GM21367 (cell line): Measurements from ENCODE around the gene SLC22A8.
"Not testable (repeated sequence)": the region's sequence is repeated elsewhere in the genome, so short reads cannot be mapped to it uniquely, and the experiment has no call there.

Source experiments
- ATAC-seq: cut with Tn5 transposase; IDR thresholded peaks from one replicate; pipeline ENCODE4 v1.9.1; 2021; ENCODE audit not compliant: unreplicated experiment

SLC22A8 gene, protein sequence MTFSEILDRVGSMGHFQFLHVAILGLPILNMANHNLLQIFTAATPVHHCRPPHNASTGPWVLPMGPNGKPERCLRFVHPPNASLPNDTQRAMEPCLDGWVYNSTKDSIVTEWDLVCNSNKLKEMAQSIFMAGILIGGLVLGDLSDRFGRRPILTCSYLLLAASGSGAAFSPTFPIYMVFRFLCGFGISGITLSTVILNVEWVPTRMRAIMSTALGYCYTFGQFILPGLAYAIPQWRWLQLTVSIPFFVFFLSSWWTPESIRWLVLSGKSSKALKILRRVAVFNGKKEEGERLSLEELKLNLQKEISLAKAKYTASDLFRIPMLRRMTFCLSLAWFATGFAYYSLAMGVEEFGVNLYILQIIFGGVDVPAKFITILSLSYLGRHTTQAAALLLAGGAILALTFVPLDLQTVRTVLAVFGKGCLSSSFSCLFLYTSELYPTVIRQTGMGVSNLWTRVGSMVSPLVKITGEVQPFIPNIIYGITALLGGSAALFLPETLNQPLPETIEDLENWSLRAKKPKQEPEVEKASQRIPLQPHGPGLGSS

DNA sequence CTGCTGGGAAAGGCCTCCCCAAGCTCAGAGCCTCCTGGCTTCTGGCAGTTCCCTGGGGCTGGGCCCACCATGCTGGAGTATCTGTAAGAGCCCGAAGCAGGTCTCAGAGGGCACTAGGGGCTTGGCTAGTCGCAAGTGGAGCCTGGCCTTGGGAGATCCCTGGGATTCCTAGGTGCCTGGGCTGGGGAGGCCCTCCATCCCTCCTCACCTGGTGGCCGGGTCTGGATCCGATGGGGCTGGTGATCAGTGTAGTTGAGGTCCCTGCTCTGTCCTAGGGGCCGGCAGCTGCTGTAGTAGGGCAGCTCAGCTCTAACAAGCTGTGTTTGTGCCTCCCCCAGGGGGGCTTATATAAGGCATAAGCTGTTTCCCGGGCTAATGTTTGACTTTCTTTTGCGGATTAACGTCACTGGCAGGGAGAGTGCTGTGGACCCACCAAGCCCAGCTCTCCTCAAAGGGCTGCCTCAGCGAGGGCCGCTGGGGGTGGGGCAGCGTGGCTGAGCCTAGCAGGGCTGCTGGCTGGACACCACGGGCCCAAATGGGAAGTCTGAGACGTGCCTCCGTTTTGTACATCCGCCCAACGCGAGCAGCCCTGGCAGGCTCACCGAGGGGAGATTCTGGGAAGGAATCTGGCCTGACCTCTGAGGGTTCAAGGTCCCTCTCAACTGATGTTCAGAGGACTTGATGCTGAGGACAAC is at the start of gene SLC22A8:
Gene SLC22A8, minus strand, starts transcription at position 321 of the 695 bp plus-strand sequence. CDS start 883 bp downstream, outside the sequence.
- ATAC-seq: no peak

DNA sequence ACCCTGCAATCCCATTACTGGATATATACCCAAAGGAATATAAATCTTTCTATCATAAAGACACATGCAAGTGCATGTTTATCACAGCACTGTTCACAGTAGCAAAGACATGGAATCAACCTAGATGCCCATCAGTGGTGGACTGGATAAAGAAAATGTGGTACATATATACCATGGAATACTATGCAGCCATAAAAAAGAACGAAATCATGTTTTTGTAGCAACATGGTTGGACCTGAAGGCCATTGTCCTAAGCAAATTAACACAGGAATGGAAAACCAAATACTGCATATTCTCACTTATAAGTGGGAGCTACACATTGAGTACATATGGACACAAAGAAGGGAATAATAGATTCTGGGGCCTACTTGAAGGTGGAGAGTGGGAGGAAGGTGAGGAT is 30.6 kb upstream of the SLC22A8 start:
- not testable (repeated sequence) for ATAC-seq

DNA sequence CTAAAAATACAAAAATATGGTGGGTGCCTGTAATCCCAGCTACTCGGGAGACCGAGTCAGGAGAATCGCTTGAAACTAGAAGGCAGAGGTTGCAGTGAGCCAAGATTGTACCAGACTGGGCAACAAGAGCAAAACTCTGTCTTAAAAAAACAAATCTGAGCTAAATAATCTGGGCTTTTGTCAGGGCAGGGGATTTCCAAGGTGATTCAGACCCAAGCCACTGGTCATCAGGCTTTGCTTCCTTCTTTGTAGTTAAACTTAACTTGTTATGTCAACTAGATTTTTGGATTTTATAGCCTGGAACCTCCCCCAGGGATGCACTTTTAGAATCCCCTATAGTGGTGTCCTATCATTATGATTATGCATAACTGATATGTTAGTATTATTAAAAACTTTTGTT is 27.0 kb upstream of the SLC22A8 start:
- no peak for ATAC-seq

DNA sequence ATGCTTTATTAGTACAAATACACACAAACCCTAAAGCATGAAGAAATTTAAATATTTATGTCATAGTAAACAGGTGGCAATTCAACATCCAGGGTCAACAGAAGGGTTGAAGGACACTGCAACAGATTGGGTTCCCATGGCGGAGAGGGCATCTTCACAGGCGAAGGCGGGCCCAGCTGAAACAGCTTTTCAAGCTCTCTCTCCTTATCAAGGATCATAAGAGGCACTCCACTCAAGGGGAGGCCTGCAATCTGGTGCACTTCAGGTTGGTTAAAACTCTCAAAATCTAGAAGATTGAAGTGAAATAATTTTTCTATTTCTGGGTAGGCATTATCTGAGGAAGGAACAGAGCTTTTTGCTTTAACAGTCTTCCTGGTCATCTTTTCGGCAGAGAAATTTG is 16.8 kb upstream of the SLC22A8 start:
- no peak for ATAC-seq

DNA sequence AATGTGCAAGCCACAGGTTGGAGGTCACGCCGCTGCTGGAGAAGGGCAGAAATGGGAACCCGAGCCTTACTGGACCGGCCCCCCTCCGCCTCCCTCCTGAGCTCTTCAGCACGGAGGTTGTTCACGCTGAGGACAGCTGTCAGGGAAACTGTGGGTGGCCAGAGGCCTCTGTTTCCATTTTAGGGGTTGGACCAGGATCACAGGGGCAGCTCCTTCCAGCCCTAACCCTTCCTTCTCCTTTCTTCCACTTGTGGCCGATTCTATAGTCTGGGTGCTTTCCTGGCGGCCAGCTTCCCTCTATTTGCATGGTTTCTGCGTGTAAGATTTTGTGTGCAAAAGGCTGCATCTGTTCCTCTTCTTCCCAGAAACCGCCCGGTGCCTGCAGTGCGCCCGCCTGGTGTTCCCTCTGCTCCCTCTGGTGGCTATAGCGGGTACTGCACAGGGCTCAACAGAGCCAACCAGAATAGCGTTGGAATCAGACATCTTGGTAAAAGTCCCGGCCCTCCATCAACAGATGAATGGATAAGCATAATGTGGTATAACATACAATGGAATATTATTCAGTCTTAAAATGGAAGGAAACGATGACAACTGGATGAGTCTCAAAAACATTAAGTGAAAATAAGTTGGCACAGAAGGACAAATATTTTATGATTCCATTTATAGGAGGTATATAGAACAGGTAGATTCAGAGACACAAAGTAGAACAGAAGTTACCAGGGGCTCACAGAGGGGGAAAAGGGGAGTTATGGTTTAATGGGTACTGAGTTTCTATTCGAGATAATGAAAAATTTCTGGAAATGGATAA is 8.4 kb upstream of the SLC22A8 start:
- ATAC-seq: no peak

DNA sequence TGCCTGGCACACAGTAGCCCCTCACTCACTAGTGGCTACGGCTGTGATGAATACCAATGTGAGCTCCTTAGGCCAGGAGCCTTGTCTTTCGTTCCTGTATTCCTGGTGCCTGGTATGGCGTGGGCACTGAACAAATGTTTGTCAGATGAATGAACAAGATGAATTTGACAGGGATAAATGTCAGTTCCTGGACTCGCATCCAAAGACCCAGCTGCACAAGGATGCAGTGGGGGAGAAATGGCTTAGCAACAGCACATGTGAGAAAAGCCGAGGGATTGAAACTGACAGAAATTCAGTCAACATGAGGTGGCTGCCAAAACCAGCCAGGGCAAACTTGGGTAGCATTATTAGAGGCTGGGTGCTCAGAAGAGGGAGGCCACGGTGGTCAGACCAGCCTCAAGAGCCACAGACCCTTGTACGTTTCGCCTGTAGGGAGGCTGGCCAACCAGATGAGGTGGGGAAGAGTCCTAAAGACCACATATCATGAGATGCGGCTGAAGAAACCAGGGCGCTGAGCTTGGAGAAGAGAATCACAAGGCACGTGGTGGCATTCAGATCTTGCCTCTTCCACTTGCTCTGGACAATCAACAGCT is 7.7 kb upstream of the SLC22A8 start:
- no peak for ATAC-seq

DNA sequence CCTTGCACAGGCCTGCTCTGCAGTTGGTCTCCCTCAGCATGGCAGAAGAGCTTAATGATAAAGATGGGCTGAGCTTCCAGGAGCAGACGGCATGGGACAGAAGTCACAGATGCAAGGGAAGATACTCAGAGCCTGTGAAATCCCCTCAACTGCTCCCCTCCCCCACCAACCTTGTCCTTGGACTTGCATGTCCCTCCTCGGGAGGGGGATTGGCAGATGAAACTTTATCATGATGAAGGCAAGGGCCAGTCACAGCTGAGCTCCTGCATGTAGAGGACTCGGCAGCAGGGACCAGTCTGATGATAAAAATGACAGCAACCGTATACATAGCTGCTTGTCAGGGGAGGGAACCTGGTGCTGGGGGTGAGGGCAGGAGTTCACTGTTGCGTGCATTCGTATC is 6.8 kb upstream of the SLC22A8 start:
- ATAC-seq: no peak

DNA sequence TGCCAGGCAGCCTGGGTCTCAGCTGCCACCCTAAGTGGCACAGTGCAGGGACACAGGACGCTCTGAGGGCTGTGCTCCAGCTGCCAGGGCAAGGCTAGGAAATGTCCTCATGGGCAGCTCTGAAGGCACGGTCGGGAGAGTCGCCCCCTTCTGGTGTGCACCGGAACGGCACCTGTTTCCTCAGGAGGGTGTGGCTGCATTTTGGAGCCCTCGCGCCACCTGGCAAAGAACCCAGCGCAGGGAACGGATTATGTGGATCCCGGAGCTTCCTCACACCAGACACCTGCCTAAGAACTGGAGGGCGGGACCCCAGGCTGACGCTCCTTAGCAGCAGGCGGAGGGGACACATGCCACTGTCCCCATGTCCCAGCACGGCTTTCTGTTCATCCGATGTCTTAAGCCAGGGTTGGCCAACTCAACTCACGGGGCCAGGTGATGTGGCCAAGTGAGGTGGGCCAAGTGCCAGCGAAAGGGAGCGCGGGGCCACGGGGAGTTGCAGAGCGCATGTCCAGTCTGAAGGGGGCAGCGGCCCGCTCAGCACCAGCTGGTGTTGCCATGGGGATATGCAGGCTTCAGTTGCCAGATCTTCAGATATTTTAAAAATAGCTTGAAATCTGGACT is 5.1 kb upstream of the SLC22A8 start:
- no peak for ATAC-seq

DNA sequence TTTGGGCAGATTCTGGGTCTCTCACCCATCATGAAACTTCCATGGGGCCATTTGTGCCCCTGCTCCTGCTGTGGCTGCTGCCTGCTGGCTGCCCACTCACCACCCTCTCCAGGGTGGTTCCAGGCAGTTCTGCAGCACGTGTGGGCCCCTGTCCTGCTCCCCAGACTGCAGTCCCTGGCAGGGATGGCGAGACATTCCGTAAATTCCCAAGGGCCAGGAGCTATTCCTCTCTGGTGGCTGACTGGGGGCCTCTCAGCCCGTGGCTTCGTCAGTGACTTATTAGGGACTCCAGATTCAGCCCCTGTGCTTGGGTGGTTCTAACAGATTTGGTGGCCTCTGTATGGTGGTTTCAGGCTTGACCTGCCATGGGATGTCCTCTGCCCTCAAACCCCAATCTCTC is 3.9 kb upstream of the SLC22A8 start:
- ATAC-seq: no peak

DNA sequence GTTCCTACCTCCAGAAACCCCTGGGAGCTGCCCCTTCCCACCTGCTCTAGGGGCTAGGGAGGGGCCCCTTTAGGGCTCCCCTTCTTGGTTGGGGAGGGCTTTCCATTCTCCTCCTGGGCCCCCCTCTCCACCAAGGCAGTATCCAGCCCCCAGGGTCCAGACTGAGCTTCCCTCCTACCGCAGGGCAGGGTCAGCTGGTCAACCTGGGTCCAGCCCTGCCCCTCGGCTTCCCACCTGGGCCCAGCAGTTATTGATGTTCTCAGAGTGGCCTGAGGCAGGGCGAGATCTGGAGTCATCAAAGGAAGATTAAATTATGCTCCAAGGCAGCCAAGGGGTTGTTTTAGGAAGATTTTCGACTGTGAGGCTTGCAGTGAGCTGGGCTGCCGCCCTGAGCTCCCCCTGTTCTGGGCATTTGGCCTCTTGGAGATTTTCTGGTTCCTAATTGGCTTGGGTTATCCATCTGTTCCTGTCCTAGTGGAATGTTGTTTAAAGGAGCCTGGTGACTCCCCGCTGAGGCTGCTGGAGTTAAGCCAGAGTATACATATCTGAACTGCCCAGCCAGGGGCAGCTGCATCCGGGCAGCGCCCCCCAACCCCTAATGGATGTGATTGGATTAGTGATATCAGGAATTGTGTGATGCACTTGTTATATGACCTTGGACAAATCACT is 1.8 kb upstream of the SLC22A8 start:
- ATAC-seq: no peak

DNA sequence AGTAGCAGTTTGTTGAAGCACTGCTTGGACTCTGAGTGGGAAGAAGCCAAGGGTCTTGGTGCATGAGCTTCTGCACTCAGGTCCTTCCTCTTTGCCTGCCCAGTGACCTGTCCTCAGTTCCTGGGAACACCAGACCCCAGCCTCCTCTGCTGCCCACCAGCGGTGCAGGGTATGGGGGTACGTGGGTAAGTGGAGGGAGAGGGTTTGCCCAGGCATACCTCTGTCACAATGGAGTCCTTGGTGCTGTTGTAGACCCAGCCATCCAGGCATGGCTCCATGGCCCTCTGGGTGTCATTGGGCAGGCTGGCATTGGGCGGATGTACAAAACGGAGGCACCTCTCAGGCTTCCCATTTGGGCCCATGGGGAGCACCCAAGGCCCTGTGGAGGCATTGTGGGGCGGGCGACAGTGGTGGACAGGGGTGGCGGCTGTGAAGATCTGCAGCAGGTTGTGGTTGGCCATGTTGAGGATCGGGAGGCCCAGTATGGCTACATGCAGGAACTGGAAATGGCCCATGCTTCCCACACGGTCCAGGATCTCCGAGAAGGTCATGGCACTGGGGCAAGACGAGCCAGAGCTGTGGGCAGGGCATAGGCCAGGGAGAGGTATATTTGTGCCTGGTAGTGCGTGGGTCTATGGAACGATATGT is 1.1 kb downstream of the SLC22A8 start:
- ATAC-seq: no peak

DNA sequence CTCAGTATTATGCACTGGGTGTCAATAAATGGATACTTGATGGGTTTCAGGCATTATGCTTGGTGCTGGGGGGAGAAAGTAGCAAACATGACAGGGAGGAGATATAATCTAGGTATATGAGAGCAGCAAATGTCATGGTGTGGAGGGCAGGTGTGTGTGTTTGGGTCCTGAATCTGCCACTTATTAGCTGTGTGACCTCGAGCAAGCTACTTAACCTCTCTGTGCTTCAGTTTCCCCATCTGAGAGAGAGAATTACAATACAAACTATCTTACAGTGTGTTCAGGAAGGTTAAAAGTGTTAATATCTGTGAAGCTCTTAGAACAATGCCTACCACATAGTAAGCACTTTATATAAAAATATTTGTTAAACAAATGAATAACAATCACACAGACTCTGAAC is 2.8 kb downstream of the SLC22A8 start:
- no peak for ATAC-seq

DNA sequence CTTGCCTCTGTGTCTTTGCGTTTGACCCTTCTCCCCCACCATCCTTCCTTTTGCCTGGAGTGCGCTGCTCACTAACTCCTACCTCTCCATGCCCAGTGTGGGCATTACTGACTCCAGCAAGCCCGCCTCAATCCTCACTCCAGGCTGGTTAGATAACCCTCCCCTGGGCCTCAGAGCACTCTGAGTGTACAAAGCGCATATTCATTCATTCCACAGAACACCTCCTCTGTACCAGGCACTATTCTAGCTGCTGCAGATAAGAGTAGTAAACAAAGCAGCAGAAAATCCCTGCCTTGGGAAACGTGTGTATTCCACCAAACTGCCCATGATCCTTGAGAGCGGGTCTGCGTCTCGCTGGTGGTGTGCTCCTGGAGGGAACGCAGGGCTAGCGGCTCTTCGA is 3.2 kb downstream of the SLC22A8 start:
- no peak for ATAC-seq

DNA sequence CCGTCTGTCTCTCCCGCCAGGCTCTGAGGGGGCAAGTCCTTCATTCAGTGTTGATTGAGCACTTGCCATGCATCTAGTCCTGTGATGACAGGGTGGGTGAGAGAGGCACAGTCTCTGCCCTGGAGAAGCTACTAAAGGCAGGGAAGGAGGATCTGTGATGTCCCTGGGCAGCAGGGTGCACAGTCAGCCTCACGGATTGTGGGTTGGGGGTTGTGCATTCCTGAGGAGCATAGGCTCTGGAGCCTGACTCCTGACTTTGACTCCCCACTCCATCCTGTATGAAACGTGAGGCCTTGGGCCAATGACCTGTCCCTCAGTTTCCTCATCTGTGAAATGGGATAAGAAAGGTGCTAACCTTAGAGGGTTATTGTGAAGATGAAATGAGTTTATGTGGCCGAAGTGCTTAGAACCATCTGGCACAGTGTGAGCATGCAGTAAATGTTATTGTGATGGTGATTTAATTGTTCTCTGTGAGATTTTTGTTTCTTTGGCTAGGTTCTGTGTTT is 4.7 kb downstream of the SLC22A8 start:
- ATAC-seq: no peak

DNA sequence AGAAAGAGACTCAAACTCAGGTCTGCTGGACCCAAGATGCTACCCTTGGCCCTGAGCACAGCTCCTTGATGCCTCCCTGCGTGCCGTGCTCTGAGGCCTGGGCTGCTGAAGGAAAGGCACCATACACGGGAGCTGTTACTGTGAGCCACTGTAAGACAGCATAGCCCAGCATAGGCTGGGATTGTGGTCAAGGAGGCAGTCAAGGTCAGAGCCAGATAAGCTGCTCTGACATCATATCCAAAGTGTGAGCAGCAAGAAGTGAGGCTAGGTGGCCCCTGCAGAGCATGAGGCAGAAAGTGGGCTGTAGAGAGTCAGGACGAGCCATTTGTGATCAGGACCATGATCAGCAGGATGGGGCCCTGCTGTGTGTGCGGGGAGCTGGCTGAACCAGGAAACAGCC is 7.7 kb downstream of the SLC22A8 start:
- ATAC-seq: no peak

DNA sequence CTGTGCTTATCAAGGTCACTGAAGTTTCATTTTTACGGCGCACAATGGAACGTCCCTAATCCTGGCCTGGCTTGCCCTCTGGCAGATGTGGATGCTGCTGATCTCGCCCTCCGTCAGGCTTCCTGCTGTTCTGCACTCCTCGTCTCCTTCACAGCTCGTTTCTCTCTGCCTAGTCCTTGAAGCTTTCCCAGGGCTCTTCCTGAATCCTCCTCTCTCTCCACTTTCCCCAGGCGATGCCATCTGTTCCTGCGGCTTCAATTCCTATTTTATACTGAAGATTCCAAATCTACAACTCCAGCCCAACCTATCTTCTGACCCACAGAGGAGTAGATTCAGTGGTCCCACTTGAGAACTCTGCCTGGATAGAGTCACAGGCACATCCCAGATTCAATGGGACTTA is 14.2 kb downstream of the SLC22A8 start:
- no peak for ATAC-seq

DNA sequence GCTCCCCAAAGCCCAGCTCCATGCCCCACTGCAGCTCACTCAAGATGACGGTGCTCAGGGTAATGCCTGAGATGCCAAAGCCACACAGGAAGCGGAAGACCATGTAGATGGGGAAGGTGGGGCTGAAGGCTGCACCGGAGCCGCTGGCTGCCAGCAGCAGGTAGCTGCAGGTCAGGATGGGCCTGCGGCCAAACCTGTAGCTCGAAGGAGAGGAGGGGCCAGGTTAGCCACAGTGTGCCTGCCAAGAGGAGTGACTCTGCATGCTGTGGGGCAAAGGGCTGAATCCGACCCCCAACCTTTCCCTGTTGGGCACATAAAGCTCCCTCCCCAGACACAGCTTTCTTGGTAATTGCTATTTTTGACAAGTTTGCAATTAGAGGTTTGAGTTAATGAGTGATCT is 16.0 kb downstream of the SLC22A8 start:
- ATAC-seq: no peak

DNA sequence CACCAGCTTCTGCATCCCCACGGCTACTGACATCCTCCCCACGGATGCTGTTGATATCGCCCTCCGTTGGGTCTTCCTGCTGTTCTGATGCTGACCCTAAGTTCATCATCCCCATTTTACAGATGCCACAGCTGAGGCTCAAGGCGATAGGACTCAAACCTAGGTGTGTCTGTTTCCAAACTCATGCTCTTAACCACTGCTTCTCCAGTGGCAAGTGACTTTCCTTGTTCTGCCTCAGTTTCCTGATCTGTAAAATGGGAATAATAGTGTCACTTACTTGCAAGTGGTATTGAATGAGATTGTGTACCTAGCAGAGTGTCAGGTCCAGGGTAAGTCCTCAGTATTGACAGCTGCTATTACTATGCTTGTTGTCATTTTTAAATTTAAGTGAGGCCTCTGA is 16.5 kb downstream of the SLC22A8 start:
- no peak for ATAC-seq

DNA sequence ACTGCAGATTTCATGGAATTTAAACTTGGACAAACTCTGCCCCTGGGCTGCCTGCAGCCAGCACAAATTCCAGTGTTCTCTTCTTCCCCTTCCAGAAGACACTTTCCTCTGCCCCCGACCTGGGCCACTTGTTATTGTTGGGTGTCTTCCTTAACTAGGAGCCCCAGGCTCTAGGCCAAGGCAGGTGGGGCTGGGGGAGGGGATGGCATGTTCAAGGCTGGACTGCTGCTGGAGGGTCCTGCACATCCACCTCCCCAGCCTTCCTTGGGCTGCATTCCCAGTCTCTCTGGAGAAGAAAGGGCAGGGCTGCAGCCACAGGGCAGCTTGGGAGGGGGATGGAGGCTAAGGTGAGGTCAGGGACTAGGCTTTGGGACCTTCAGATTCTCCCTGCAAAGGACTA is 19.4 kb downstream of the SLC22A8 start:
- no peak for ATAC-seq
